RWPE1 (cell line): ENCODE results near the gene CPLANE1.
"Not testable (repeated sequence)": the region's sequence is repeated elsewhere in the genome, so short reads cannot be mapped to it uniquely, and the experiment has no call there.

Experiments
- CTCF ChIA-PET: fragments of 350-600 bp; sonication (Branson Sonifier 250); formaldehyde crosslinking; extraction: SDS; loops from one replicate; lab custom pipeline; 2021; lab: Yijun Ruan, JAX
- POLR2A ChIA-PET: fragments of 400-600 bp; formaldehyde crosslinking; extraction: SDS; loops from one replicate; lab custom pipeline; 2020; ENCODE audit warnings: antibody characterized with exemption; ENCODE audit not compliant: low non-redundant PET; lab: Yijun Ruan, JAX
- DNase-seq: peaks from one replicate; pipeline ENCODE4 v3.0.0; 2012; ENCODE audit warnings: low spot score
- H3K27ac ChIP-seq: fragments of 450-650 bp; 2 replicates; pipeline ENCODE4 v1.5.1; 2017
- CTCF ChIP-seq: fragments of 450-650 bp; conservative IDR thresholded peaks from 2 replicates; pipeline ENCODE4 v1.5.1; 2017; ENCODE audit warnings: low read depth, mild to moderate bottlenecking

CPLANE1 gene

GRCh38 chr5:37103302-37103701 lies 145.9 kb downstream of the CPLANE1 start:
- POLR2A ChIA-PET = no interaction called here
- DNase-seq = no peak
- no peak for TF ChIP-seq CTCF
- CTCF ChIA-PET = no interaction called here
- no peak overlapping the region for H3K27ac ChIP-seq

GRCh38 chr5:37099267-37099666 lies 149.9 kb downstream of the CPLANE1 start:
- H3K27ac ChIP-seq, CTCF ChIA-PET, DNase-seq, POLR2A ChIA-PET: not testable (repeated sequence)

- H3K27ac ChIP-seq, POLR2A ChIA-PET, CTCF ChIA-PET, DNase-seq: not testable (repeated sequence)
Observed at GRCh38 chr5:37093795-37094194, 155.4 kb downstream of the CPLANE1 start.

GRCh38 chr5:37090781-37091180 lies 158.4 kb downstream of the CPLANE1 start:
- no peak for DNase-seq
- TF ChIP-seq CTCF = no peak
- ChIA-PET CTCF (no interaction called here), POLR2A (no interaction called here)
- no peak overlapping the region for H3K27ac ChIP-seq

GRCh38 chr5:37090123-37090726 lies 159.0 kb downstream of the CPLANE1 start:
- TF ChIP-seq CTCF = no peak
- ChIA-PET POLR2A (no interaction called here), CTCF (no interaction called here)
- DNase-seq = no peak
- no peak overlapping the region for H3K27ac ChIP-seq

- CTCF ChIA-PET = no interaction called here
- TF ChIP-seq CTCF = no peak
- no peak overlapping the region for H3K27ac ChIP-seq
- DNase-seq = no peak
- POLR2A ChIA-PET = no interaction called here
Observed at GRCh38 chr5:37088009-37088408, 161.2 kb downstream of the CPLANE1 start.

- CTCF ChIA-PET = interaction anchor here (0.8 kb wide), 1 partner anchor 86 kb away, joined by 3 read pairs; no protein-coding TSS in a partner anchor
- no peak for DNase-seq
- no peak for TF ChIP-seq CTCF
- POLR2A ChIA-PET = no interaction called here
- no peak overlapping the region for H3K27ac ChIP-seq
Observed at GRCh38 chr5:37086466-37087173, 162.6 kb downstream of the CPLANE1 start.

- POLR2A ChIA-PET = interaction anchor here (0.6 kb wide), 1 partner anchor 10 kb away, joined by 4 read pairs; no protein-coding TSS in a partner anchor
- H3K27ac ChIP-seq, DNase-seq, CTCF ChIA-PET: not testable (repeated sequence)
Observed at GRCh38 chr5:37086026-37086425, 163.2 kb downstream of the CPLANE1 start.

GRCh38 chr5:37082977-37083376 lies 166.2 kb downstream of the CPLANE1 start:
- CTCF ChIA-PET = interaction anchor here (0.6 kb wide), 1 partner anchor 216 kb away, joined by 3 read pairs; no protein-coding TSS in a partner anchor
- DNase-seq, POLR2A ChIA-PET, H3K27ac ChIP-seq: not testable (repeated sequence)
